IPS-18c (cell line): ENCODE measurements around the gene SLCO4A1.

Experiments used
- H3K4me3 ChIP-seq: 2 replicates; pipeline ENCODE4 v1.7.0; 2013; ENCODE audit warnings: low read depth, mild to moderate bottlenecking, low read length, moderate library complexity; ENCODE audit not compliant: insufficient read depth
- H3K9me3 ChIP-seq: one replicate; pipeline ENCODE4 v1.6.1; 2013; ENCODE audit warnings: mild to moderate bottlenecking, low read length, moderate library complexity; ENCODE audit not compliant: control insufficient read depth, insufficient read depth

Gene SLCO4A1

GRCh38 chr20:62603907-62604785 lies 38.2 kb upstream of the SLCO4A1 start:
- H3K4me3 ChIP-seq = no peak overlapping the region
- peaks cover under 1% of the 10 kb centered on the region for H3K9me3 ChIP-seq

DNA sequence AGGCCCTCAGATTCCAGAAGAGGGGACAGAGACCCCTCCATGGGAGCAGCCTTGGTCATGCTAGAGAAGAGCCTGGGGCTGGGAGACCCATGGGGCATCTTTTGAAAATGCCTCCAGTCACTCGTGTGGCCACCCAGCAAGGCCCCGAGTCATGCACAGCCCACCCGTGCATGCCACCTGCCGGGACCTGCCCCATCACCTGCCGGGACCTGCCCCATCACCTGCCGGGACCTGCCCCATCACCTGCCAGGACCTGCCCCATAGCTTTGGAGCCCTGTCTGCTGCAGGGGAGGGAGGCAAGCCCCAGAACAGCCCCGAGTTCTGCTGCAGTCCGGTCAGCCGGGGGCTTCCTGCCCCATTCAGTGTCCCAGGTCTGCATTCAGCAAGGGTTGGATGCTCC lies 37.5 kb upstream of the SLCO4A1 start:
- no peak overlapping the region for H3K4me3 ChIP-seq
- no peaks in the 10 kb centered on the region for H3K9me3 ChIP-seq

GRCh38 chr20:62605236-62605943 lies 36.9 kb upstream of the SLCO4A1 start:
- no peak overlapping the region for H3K4me3 ChIP-seq
- H3K9me3 ChIP-seq = no peaks in the 10 kb centered on the region

GRCh38 chr20:62606016-62606415 lies 36.3 kb upstream of the SLCO4A1 start:
- Histone ChIP-seq H3K4me3 (no peak overlapping the region), H3K9me3 (no peaks in the 10 kb centered on the region)

DNA sequence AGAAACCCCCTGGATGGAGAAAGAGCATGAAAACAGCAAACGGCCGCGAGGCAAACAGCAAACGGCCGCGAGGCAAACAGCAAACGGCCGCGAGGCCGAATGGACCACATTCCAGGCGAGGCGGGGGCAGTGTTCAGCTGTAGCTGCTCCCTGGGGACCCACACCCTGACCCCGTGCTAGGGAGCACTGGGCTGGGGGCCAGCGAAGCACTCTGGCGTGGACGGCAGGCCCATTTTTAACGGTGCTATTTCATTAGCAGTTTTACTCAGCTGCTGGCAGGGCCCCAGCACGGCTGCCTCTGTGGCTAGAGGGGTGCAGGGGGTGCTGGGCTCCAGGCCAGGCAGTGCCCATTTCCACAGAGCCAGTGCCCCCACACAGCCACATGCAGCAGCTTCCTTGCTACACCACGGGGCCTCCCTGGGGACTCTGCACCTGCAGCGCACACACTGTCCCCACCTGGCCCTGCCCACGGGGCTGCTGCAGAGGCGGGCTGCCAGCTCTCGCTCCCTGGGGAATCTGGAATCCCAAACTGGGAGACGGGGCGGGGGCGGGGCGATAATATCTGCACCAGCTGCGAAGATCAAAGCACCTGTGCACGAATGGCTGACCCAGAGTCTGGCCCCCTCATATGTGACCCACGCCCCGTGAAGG lies 35.6 kb upstream of the SLCO4A1 start:
- Histone ChIP-seq H3K9me3 (no peaks in the 10 kb centered on the region), H3K4me3 (no peak overlapping the region)

DNA sequence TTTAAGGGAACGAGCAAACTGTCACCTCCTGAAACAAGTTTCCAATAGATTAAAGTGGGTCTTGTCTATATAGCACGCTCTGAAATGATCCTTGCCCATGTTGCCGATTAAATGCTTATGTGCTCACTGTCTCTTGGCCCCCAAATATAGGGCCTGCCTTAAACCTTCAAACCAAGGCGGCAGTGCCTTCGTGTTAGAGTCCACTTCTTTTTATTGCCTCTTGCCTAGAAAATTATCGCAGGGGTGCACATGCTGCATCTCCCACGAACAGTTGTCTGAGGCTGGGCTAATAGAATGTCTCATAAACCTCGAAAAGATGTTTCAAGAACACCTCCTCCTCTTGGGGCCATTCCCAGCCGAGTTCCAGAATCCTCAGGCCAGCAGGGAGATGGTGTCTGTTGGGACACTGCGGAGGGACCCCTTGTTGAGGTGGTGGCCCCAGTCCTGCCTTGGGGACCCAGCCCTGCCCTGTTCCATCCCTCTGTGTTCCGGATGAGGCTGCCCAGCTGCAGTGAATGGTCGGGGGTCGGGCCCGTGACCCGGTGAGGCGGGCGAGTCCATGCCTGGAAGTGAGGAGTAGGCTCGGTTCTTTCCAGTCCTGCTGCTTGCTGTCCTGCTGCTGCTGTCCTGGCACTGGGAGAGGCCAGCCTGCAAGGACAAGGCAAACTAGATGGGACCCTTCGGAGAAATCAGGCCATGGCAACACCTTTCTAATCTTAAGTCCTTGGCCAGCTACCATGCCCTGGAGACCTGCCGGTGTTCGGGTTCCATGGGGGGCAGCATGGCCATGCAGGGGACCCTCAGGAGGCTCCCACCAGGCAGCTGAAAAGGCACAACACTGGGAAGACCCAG lies 34.7 kb upstream of the SLCO4A1 start:
- Histone ChIP-seq H3K9me3 (no peaks in the 10 kb centered on the region), H3K4me3 (no peak overlapping the region)

- Histone ChIP-seq H3K9me3 (no peaks in the 10 kb centered on the region), H3K4me3 (no peak overlapping the region)
These were observed 34.1 kb upstream of the SLCO4A1 start for GRCh38 chr20:62608218-62608565.

DNA sequence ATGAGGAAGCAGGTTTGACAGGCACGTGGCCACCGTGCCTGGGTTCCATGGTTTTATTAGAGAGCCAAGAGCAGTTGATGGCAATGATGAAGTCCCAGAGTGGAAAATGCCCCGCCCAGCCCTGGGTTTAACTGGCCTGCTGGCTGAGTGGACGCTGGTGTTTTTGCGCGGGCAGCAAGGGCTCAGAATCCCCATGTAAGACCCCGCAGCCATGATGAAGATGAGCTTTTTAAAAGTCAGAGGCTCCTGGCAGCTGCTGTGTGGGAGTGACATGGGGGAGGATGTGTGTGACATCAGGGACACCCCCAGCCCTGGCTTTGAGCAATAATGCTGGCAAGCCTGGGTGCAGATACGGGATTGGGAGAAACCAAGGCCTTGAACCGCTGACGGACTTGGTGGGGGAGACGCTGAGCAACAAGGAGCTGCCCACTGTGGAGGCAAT lies 33.0 kb upstream of the SLCO4A1 start:
- Histone ChIP-seq H3K4me3 (no peak overlapping the region), H3K9me3 (no peaks in the 10 kb centered on the region)

GRCh38 chr20:62609811-62610757 lies 32.2 kb upstream of the SLCO4A1 start:
- Histone ChIP-seq H3K4me3 (no peak overlapping the region), H3K9me3 (no peaks in the 10 kb centered on the region)

DNA sequence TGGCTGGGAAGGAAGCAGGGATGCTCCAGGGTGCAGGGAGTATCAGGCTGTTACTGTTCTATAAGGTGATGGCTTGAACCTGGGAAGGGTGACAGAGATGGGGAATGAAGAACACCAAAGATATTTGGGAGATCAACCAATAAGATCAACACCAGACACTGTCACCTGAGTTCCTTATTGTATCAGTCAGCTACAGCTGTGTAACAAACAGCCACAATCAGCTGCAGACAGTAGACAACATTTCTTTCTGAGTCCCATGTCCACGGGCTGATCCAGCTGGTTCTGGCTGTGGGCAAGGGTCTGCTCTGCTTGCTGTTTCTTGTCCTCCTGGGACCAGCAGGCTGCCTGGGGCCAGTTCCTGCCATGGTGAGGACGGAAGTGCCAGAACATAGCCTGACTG lies 31.3 kb upstream of the SLCO4A1 start:
- Histone ChIP-seq H3K4me3 (no peak overlapping the region), H3K9me3 (no peaks in the 10 kb centered on the region)

GRCh38 chr20:62611819-62612218 lies 30.5 kb upstream of the SLCO4A1 start:
- Histone ChIP-seq H3K4me3 (no peak overlapping the region), H3K9me3 (no peaks in the 10 kb centered on the region)

DNA sequence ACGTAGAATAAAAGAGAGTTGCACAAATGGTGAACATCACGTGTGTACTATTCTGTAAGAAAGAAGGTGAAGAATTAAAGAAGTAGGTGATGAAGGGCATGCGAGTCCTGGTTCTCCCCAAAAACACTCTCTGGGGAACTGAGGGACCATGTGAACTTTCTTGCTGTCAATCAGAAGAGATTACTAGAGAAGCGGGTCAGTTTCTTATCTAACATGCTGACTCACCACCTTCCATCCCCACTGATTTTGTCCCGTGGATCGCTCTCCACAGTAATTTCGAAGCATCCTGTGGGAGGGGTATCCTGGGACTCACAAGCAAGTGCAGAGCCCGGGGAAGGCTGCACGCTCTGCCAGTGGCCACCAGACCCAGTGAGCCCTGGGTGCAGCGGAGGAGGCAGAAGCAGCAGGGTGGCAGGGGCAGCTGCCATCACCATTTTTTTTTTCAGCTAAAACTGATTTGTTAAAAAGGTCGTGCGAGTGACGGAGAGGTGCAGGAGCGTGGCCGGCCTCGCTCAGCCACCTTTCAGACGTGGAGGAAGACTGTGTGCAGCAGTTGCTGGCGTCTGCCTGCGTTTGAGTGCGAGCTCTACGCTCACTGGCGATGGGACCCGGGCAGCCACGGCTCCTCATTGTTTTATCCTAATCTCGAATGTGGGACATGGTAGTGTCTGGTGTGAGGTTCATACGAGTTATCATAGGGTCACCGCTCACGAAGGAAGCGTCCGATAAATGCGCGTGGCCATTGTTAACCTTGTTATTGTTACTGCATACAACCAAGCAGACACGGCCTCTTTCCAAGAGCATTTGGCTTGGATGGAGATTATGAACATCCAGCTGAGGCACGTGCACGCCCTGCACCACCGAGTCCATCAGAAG lies 28.0 kb upstream of the SLCO4A1 start:
- Histone ChIP-seq H3K4me3 (no peak overlapping the region), H3K9me3 (no peaks in the 10 kb centered on the region)

GRCh38 chr20:62614961-62615680 lies 27.2 kb upstream of the SLCO4A1 start:
- Histone ChIP-seq H3K4me3 (no peak overlapping the region), H3K9me3 (no peaks in the 10 kb centered on the region)

DNA sequence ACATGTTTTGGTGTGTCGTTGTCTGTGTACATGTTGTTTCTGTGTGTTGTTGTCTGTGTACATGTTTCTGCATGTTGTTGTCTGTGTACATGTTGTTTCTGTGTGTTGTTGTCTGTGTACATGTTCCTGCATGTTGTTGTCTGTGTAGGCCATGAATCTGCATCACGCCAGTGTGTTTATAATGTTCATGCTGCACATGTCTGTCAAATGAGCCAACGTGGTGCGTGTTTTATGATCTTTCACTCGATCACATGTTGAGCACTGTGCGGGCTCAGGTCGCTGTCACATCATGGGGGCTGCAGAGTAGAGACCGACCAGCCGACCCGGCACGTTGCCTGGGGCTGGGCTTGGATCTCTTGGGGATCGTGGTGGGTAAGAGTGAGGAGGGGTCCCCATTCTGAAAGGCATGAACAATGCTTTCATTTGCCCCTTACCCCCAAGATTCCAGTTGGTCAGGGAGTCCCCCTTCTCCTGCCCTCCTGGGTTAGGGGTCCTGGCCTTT lies 26.5 kb upstream of the SLCO4A1 start:
- Histone ChIP-seq H3K4me3 (no peak overlapping the region), H3K9me3 (no peaks in the 10 kb centered on the region)
